ENCODE measurements around the gene KITLG.
"Not testable (repeated sequence)": the region's sequence is repeated elsewhere in the genome, so short reads cannot be mapped to it uniquely, and the experiment has no call there.

The KITLG gene

DNA sequence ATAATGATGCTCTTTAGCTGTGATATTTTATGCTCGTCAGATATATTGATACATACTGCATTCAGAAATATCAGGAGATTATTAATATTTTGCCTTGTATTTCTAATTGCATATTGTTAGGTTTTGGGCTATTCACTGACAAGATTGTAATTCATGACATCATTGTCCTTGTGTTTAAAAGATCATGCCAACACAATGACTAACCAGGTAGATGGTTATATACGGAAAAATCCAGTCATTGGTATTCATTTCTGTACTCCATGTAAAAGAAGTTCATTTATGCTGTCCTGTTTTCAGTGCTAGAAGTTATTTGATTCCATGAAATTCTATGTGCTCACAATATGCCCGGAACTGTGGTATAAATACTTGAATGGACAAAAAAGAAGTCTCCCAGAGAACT lies 107.5 kb downstream of the KITLG start:
- DNase-seq: no peak

DNA sequence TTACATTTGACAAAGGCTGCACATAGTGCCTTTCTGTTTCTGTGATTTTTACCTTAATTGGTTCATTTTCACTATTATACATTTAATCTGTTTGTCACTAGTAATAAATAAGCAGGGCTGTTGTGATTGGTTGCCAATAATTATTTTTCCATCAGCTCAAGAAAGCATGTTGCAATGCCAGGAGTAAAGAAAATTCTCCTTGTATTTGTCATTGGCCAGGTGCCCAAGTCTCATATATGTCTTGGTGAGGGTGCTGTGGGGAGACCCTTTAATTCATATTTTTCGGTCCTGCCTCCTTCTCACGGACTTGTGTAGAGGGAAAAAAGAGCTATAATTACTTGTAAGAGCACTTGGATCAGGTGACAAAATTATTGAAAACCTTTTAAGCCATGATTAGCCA lies 108.0 kb downstream of the KITLG start:
- DNase-seq: no peak

DNA sequence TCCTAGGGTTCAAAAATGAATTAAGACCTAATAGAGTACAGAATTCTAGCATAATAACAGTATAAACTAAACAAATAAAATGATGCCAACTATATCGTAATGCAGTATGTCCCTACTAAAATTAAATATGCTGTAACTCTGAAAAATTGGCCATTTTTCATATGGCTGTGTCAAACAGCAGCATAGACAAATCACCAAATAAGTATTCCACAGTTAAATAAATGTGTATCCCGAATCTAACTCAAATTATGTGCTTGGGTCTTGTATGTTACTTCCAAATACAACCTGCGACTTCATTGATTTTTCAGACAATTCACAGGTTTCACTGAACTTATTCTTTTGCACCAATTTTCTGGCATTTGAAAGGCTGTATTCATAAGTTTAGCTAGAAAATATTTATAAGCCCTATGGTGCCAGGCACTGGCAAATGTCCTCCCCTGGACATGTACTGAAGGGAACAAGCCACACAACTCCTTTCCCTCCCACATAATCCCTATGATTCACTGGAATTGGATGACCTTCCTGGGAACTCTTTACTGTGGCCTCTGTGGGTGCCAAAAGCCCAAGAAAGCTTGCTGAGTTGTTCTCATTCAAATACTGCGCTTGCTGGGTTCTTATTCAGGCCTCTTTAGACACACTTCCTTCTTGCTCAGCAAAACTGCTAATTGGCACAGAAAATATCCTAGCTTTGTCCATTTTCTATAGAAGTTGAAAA lies 108.8 kb downstream of the KITLG start:
- DNase-seq: peak in 1 of 2 donors; percentile 12

DNA sequence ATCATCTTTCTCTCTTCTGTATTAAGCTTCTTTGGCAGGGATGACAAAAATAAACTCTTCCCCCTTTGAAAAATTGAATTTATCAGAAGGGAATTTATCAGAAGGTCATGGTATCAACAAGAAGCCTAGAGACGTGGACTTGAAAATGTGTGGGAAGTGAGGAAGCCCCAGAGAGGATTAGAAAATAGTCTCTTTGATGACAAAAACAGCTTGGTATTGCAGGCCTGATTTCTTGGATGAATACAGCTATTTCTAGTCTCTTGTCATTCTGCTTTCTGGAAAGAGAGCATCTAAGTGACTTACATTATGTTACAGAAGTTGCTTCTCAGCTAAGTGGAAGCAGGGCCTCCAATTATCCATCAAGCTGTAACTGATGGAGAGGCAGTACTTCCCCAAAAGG lies 111.1 kb downstream of the KITLG start:
- DNase-seq: no peak

GRCh38 chr12:88468581-88468980 lies 111.7 kb downstream of the KITLG start:
- DNase-seq: no peak

- DNase-seq: not testable (repeated sequence)
These were observed 113.6 kb downstream of the KITLG start for GRCh38 chr12:88466708-88467107.

DNA sequence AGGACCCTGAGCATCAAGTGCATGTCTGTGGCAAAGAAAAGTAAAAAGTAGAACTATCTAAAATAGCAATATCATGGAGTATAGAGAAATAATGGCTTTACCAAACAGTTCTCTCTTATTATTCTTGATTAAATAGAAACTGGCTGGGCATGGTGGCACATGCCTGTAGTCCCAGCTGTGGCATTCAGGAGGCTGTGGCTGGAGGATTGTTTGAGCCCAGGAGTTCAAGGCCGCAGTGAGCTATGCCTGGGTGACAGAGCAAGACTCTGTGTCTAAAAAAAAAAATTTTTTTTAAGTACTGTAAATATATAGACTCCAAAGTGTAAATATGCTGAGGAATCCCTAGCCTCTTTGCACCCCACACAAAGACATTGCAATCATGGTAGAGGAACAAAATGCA lies 121.9 kb downstream of the KITLG start:
- no peak for DNase-seq

- DNase-seq: no peak
These were observed 126.9 kb downstream of the KITLG start for GRCh38 chr12:88453323-88453722.

DNA sequence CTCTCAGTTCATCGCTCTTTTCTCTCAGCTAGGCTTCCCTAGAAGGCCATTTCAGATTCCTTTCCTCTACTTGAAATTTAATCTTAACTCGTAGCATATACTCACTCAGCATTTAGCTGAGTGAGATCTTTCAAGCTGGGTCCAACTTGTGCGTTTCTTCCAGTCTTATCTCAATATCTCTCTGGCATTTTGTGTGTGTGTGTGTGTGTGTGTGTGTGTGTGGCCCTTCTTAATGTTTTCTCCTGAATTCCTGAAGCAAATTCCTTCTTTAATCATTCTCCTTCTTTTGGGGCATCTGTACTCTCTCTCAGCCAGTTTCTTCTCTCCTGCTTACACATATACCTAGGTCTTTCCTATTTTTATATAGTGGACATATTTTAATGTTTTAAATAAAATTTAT lies 129.1 kb downstream of the KITLG start:
- DNase-seq: no peak

DNA sequence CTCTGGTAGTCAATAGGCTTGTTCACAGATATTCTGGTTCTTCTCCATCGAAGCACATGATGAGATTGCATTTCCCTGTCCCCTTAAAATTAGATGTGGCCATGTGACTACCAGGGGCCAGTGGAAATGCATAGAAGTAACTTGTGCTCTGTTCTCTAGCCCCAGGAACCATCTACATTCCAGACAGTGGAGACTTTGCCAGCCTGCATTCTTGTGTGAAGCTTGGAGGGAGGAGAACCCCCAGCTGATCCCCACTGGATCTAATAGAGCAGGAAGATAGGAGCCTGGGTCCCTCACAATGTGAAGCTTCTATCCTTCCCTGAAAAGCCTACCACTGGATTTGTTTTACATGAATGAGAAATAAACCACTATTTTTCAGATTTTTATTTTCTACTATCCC lies 130.1 kb downstream of the KITLG start:
- DNase-seq: no peak

DNA sequence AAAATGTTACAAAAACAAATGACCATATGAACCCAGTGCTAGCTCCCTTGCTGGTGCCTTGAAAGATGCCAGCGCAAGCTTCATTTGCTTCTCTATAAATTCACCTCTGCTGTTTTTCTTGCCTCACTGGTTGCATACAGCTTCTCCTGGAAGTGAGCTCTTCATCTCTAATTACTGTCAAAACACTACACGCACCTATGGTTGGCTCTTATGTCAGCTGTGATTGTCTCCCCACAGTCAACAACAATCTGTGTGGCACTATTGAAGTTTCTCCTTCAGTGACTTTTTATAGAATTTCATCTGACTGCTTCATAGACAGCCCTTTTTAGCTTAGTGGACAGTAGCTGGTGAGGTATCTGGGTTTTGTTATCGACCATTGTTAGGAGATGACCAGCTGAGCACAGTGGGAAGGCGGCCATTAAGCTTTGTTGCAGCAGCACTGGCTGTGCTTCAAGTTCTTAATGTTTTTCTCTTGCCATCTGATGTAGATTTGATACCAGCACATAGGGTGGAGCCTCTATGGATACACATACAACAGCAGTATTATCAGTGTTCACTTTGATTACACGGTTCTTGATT lies 131.8 kb downstream of the KITLG start:
- DNase-seq: no peak

DNA sequence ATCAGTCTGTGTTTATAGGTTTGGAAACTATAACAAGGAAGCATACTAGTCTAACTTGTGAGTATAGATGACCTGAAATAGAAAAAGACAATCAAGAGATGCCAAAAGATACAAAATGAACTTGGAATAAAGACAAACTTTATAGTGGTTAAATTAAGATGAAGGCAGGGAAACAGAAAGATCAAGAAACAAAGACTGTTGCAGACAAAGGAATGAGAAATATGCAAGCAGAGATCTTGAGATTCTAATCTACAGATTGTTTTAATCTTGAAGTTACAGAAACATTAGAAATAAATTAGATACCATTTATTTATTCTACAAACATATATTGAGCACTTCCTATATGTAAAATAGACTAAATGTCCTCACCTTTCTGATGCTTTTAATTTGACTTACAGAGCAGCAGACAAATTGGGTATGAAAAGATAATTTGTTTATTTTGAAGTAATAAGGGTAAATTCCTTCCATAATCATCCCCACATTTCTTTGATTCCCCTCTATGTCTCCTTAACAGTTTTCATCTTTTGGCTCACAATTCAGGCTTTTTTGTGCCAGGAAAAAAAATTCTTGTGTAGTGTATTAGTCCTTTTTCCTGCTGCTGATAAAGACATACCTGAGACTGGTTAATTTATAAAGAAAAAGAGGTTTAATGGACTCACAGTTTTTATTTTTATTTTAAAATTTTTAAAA lies 134.4 kb downstream of the KITLG start:
- DNase-seq: no peak

- no peak for DNase-seq
These were observed 135.8 kb downstream of the KITLG start for GRCh38 chr12:88444481-88444880.
